GM19324 (cell line): ENCODE measurements around the gene SNAP23.
"Not testable (repeated sequence)": the region's sequence is repeated elsewhere in the genome, so short reads cannot be mapped to it uniquely, and the experiment has no call there.

ENCODE experiments used
- ATAC-seq: cut with Tn5 transposase; IDR thresholded peaks from one replicate; pipeline ENCODE4 v1.9.1; 2021; ENCODE audit warnings: mild to moderate bottlenecking, moderate library complexity; ENCODE audit not compliant: unreplicated experiment, low FRiP score

SNAP23 gene

DNA sequence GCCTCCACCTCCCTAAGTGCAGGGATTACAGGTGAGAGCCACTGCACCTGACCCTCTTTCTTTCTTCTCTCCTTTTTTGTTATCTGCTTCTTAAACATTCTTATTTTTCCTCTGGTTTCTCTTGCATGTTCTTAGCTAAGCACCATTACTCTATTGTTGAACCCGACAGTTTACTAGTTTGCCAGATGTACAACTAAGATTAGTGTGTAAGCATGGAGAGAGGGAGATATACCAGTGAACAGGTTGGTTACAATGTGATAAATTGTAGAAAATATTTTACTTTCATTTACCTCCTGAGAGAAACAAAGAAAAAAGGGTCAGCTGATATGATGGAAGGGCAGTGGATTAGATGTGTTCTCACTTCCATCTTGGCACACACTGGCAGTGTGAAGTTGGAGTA lies 58.1 kb downstream of the SNAP23 start:
- no peak for ATAC-seq

GRCh38 chr15:42556550-42557207 lies 61.2 kb downstream of the SNAP23 start:
- ATAC-seq, result not testable (repeated sequence)

DNA sequence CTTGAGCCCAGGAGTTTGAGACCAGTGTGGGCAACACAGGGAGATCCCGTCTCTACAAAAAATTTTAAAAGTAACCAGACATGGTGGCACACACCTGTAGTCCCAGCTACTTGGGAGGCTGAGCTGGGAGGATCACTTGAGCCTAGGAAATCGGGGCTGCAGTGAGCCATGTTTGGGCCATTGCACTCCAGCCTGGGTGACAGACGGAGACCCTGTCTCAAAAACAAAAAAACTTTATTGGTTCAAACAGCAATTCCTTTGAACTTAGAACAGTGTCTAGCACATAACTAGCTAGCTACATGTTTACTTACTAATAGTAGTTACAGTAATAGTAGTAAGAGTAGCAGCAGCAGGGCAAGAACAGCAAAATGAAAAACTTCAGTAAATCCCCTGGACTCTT lies 63.3 kb downstream of the SNAP23 start:
- ATAC-seq, result no peak

DNA sequence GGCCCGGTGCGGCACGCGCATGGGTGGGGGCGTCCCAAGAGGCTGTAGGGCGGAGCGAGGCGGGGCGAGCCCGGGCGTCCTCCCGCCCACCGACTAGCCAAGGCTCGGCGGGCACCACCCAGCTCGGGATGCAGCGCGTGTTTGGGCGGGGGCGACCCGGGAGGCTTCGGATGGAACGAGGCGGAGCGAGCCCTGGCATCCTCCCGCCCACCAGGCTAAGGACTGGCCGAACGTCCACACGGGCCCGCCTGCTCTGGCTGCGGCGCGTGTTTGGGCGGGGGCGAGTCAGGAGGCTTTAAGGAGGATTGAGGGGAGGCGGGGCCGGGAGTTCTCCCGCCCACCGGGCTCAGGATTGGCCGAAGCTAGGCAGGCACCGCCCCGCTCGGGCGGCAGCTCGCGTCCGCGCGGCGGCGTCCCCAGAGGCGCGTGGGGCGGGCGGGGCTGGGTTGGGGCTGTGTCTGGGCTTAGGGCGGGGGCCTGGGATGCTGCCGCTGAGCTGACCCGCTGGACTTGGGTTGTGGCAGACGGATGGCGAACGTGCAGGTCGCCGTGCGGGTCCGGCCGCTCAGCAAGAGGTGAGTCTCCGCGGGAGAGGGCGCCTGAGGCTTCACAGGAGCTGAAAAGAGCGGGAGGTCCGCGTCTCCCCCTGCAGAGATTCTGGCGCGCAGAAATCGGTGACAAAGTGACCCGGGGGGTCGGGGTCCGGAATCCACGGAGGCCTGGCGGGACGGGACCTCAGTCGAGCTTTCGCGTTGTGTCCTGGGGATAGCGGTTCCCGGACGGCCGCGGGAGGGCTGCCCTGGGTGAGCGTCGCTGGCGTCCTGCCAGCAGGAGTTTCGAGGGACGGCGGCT lies 80.0 kb downstream of the SNAP23 start, which contains the start of gene STARD9:
Gene STARD9, plus strand, starts transcription at position 419 of the 852 bp plus-strand sequence. Its CDS starts 110 bp downstream, at position 529.
- ATAC-seq, result peak; percentile 93

- ATAC-seq, result no peak
Observed at GRCh38 chr15:42576040-42576594, 80.7 kb downstream of the SNAP23 start.

DNA sequence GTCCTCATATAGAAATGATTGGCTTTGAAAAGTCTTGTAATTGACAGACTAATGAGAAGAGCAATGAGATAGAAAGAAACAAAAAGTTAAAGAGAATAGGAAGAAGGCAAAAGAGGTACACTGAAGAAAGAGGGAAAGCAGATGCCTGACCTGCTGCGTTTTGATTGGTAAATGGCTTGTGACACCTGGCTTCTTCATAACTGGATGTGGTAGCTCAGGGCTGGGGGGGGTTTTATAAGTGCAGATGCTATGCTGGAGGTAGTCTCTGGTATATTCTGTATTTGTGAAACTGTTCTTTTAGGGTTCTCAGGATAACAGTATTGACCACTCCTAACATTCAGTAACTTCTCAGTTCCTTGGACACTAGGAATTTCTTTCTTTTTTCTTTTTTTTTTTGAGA lies 81.3 kb downstream of the SNAP23 start:
- no peak for ATAC-seq

DNA sequence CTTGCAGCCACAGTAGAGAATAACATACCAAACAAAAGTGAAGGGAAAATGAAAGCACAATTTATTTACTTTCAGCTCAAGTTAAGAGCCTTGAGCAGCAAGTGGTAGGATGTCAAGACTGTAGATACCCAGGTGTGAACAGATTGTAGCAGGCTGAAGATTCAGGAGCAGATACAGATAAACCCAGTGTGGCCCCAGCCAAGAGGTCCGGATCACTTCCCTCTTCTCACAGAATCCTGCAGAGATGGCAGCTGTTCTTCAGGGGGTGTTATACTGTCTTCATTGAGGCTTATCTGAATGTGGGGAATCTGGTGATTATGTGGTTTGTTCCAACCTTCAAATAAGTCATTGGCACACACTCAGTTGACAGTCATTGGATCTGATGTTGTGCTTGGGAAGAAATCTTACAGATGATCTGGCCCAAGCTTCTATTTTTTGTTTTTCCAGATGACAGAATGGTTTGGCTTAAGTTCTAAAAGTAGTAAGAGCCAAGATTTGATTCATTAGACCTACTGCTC lies 82.1 kb downstream of the SNAP23 start:
- ATAC-seq, result no peak

- ATAC-seq, result no peak
Observed at GRCh38 chr15:42578984-42579537, 83.6 kb downstream of the SNAP23 start.

DNA sequence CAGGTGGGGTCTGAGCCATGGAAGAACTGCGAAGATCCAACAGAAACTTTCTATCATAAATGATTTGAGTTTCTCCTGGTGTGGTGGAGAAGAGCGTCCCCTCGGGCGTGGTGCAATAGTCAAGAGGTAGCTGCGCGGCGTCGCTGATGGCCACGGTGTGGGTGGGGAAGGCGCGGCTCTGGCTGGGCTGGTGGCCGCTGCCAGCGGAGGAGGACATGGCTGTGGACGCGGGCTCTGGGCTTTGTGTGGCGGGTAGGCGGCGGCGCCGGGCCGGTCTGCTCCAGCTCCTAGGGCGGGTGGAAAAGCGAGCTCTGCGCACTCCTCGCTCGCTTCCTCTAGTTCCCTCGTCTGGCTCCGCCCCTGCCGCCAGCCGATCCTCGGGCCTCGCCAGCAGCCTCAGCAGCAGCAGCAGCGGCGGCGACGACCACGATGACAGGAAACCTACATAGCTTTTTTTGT lies 85.9 kb downstream of the SNAP23 start:
- peak; percentile 69 for ATAC-seq
